Motor neuron (in vitro differentiated cells): ENCODE measurements around the gene MLX. TPM values are rescaled to one million over a fixed set of nuclear protein-coding genes. Genes with fewer than 3 reads are reported as not detected.
"Not testable (repeated sequence)": the region's sequence is repeated elsewhere in the genome, so short reads cannot be mapped to it uniquely, and the experiment has no call there.

Source experiments
- ATAC-seq, 8 experiments: fragments of 200-7000 bp; cut with Tn5 transposase; replicated peaks in 6 of 8; 2 replicates each; pipeline ENCODE4 v1.8.0; 2021; ENCODE audit warnings: mild to moderate bottlenecking in 8 of 8, moderate library complexity in 8 of 8
- H3K27ac ChIP-seq, 2 donors: fragments of 250-450 bp; sonication (Bioruptor Pico); 2 replicates each; pipeline ENCODE4 v1.9.0; 2021; ENCODE audit warnings: antibody characterized with exemption in 2 of 2, mild to moderate bottlenecking in 2 of 2, moderate library complexity in 1 of 2
- H3K4me1 ChIP-seq, 2 donors: fragments of 250-450 bp; sonication (Bioruptor Pico); replicated peaks in 1 of 2; 2 replicates each; pipeline ENCODE4 v1.6.1; 2021; ENCODE audit warnings: antibody characterized with exemption in 2 of 2, mild to moderate bottlenecking in 2 of 2, moderate library complexity in 1 of 2
- H3K4me3 ChIP-seq, 5 donors: fragments of 250-450 bp; sonication (Bioruptor Pico); 2 replicates each; pipeline ENCODE4 v1.9.0; 2021; ENCODE audit warnings: antibody characterized with exemption in 5 of 5, mild to moderate bottlenecking in 5 of 5, moderate library complexity in 4 of 5
- WGBS, 10 experiments: fragments of 450-650 bp; shearing (Covaris generic); methylation state at CpG; one replicate each; pipeline ENCODE4 v1.0.0; 2022; 5-methylcytosine and 5-hydroxymethylcytosine counted together
- in situ Hi-C, 9 experiments: fragments of 400-800 bp; cut with MboI; loops; one replicate each; pipeline ENCODE4 v1.15.0; 2021; ENCODE audit warnings: low sequenced_read_pairs in 9 of 9, low pct_unique_long_range_greater_than_20kb in 2 of 9; ENCODE audit not compliant: unreplicated experiment in 9 of 9
- total RNA-seq, 8 experiments: library from RNA; unstranded; fragments of 300-600 nt; gene quantifications; 2 replicates each; pipeline versions ENCODE4 v1.2.3 to v1.2.4, GENCODE V29; 2022

MLX gene
- total RNA-seq, 8 experiments from 2014 or later: 17.3 to 48.0 (median 25.6) TPM

- H3K4me3 ChIP-seq, in situ Hi-C loops, ATAC-seq, H3K27ac ChIP-seq, H3K4me1 ChIP-seq: not testable (repeated sequence)
- WGBS, 10 experiments: 80 to 100% (median 93%) methylated on average over 1 to 4 of the region's 4 CpGs
Observed at GRCh38 chr17:42540558-42540957, 26.3 kb upstream of the MLX start.

GRCh38 chr17:42541041-42541833 lies 25.7 kb upstream of the MLX start:
- Histone ChIP-seq H3K4me1 (peaks cover 7% of the 10 kb centered on the region in 2 donors), H3K27ac (no peak overlapping the region), H3K4me3 (no peak overlapping the region)
- in situ Hi-C loops: no loop called here
- 71 to 95% (median 88%) methylated on average over 2 to 9 of the region's 17 CpGs; no CpG with 5 or more reads in 3 of the 10 experiments for WGBS, 10 experiments
- no peak for ATAC-seq

- peak overlapping the region in 1 of 2 donors; percentile 9 for H3K27ac ChIP-seq
Observed at GRCh38 chr17:42543190-42544079, 23.5 kb upstream of the MLX start.

DNA sequence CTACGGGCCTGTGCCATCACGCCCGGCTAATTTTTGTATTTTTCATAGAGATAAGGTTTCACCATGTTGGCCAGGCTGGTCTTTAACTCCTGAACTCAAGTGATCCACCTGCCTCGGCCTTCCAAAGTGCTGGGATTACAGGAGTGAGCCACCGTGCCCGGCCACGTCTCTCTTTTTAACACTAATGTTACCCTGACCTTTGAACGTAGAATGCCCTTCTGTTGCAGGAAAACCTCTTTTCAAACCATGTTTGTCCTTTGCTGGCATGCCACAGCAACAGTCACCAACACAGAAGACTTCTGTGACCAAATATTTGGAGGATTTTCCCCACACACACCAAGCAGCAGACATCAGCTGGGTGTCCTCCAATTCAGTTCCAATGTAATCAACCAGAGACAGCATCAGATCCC lies 22.0 kb upstream of the MLX start:
- in situ Hi-C loops: no loop called here
- H3K4me1 ChIP-seq: peaks cover 8 to 9% of the 10 kb centered on the region in 2 donors
- WGBS, 10 experiments: 70 to 100% (median 87%) methylated on average over 1 to 8 of the region's 8 CpGs; no CpG with 5 or more reads in 1 of the 10 experiments
- no peak overlapping the region for H3K4me3 ChIP-seq
- ATAC-seq: no peak
- no peak overlapping the region for H3K27ac ChIP-seq

More at GRCh38 chr17:42543190-42544079, 23.5 kb upstream of the MLX start:
- Histone ChIP-seq H3K4me1 (peaks cover 0 to 3% of the 10 kb centered on the region in 2 donors), H3K4me3 (no peak overlapping the region)
- ATAC-seq: peak in 4 of 8 experiments; percentile 3 to 14 (median 10)
- in situ Hi-C loops: no loop called here
- WGBS, 10 experiments: 83 to 100% (median 96%) methylated on average over 2 to 8 of the region's 39 CpGs; no CpG with 5 or more reads in 5 of the 10 experiments

DNA sequence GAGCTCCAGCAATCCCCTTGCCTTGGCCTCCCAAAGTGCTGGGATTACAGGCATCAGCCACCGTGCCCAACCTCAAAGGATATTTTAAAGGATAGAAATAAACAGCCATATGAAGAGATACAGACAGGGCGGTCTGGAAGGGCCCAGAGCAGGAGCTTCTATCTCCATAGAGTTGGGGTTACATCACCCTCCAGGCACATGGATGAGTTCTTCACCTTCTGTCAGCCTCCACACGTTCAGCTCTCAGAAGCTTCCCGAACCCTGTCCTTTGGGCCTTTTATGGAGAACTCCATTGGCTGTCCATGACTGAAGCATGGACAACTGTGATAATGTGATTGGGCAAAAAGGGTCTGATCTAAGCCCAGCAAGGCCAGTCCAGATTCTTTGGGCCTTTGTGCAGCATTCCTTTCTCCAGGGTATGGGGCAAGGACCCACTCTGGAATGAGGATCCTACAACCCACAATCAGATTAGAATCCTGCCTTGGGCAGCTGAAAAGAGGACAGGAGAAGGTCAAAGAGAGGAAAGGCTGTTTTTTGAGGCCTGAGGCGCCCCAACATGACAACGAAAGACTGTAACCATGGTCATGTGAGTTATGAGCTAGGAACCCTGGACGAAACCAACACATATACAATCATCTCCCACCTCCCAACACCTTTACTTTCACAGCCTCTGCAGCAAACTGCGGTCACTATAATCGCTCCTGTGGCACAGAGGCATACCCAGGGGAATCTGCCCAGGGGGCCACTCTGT lies 21.0 kb upstream of the MLX start:
- peak in 3 of 8 experiments; percentile 2 to 7 (median 4) for ATAC-seq
- 60 to 80% methylated on average over 1 to 2 of the region's 9 CpGs; no CpG with 5 or more reads in 8 of the 10 experiments for WGBS, 10 experiments
- in situ Hi-C loops, H3K4me3 ChIP-seq, H3K27ac ChIP-seq, H3K4me1 ChIP-seq: not testable (repeated sequence)

DNA sequence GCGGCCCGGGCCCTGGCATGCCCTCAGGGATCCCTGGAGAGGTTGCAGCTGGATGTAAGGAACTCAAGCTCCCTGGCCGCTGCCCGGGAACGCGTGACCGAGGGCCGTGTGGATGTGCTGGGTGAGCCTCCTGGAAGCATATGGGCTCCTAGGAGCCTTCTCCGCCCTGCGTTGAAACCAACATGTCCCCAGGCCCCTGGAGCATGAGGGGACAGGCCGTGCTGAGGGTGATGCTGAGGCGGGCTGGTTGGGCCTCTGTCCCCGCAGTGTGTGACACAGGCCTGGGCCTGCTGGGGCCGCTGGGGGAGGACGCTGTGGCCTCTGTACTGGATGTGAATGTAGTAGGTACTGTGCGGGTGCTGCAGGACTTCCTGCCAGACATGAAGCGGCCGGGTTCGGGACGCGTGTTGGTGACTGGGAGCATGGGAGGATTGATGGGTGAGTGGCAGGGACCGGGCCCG lies 19.9 kb upstream of the MLX start:
- 80 to 97% (median 92%) methylated on average over 1 to 6 of the region's 23 CpGs; no CpG with 5 or more reads in 7 of the 10 experiments for WGBS, 10 experiments
- in situ Hi-C loops: no loop called here
- Histone ChIP-seq H3K27ac (no peak overlapping the region), H3K4me1 (peaks cover 8 to 9% of the 10 kb centered on the region in 2 donors), H3K4me3 (no peak overlapping the region)
- ATAC-seq: peak in 3 of 8 experiments; percentile 6 to 37 (median 12)

DNA sequence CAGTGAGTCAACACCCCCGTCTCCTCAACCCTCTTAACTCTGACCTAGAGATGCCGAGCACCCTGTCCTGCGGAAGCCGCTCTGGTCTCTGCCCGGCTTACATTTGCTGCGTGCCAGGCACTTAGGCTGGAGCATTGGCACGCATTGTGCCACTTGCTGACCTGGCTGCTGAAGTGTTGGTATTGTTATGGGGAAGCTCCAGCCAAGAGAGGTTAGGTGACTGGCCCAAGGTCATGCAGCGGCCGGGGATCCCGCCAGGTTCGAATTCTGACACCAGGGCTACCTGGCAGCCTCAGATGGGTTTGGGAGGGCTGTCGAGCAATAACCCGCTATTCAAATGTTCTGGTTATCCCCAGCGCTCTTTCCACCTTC lies 19.2 kb upstream of the MLX start:
- in situ Hi-C loops: no loop called here
- H3K27ac ChIP-seq: no peak overlapping the region
- WGBS, 10 experiments: 80 to 100% (median 100%) methylated on average over 1 to 5 of the region's 14 CpGs; no CpG with 5 or more reads in 5 of the 10 experiments
- no peak overlapping the region for H3K4me3 ChIP-seq
- no peak for ATAC-seq
- peaks cover 8 to 9% of the 10 kb centered on the region in 2 donors for H3K4me1 ChIP-seq

DNA sequence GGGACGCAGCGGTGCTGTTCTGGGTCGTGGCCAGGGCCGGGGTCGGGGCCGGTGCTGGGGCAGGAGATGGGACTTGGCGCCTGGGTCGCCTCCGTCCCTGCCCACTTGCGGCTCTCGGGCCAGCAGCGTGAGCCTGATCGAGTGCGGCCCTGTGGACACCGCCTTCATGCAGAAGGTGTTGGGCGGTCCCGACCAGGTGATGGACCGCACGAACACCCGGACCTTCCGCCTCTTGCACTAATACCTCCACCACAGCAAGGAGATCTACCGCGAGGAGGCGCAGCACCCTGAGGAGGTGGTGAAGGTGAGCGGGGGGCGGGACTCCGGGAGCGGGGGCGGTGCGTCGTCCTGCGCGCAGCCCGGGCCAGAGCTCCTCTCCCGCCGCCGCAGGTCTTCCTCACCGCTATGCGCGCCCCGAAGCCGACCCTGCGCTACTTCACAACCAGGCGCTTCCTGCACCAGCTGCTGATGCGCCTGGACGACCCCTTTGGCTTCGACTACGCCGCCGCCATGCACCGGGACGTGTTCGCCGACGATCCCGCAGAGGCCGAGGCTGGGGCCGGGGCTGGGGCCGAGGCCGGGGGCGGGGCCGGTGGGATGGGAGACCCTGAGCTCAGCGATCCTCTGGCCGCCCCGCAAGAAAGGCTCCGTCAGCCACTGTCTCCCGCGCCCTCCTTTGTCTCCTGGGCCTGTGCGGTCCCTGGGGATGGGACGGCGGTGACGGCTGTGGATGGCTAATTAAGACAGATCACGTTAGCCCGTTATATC lies 18.6 kb upstream of the MLX start:
- ATAC-seq: peak in 5 of 8 experiments; percentile 29 to 78 (median 72)

DNA sequence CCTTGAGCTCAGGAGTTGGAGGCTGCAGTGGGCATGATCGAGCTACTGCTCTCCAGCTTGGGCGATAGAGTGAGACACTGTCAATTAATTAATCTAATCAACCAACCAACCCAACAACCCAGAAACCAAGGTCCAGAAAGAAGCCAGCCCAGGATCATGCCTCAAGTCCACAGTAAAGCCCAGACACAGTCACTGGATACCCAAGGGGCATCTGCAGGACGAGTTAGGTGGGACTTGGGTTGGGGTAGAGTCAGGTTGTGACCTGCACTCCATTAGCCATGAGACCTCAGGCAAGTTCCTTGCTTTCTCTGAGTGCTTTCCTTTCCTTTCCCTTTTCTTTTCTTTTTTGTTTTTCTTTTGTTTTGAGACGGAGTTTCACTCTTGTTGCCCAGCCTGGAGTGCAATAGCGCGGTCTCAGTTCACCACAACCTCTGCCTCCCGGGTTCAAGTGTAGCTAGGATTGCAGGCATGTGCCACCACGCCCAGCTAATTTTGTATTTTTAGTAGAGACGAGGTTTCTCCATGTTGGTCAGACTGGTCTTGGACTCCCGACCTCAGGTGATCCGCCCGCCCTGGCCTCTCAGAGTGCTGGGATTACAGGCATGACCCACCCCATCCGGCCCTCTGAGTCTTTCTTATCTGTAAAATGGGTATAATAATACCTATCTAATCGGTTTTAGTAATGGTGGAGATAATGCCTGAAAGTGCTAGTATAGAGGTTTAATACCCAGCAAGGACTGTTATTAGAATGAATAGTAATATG lies 17.7 kb upstream of the MLX start:
- Histone ChIP-seq H3K4me3 (peak overlapping the region in 1 of 5 donors; percentile 23), H3K4me1 (peaks cover 18 to 19% of the 10 kb centered on the region in 2 donors), H3K27ac (peak overlapping the region; percentile 63 to 80)
- WGBS, 10 experiments: 68 to 100% (median 90%) methylated on average over 2 to 11 of the region's 14 CpGs; no CpG with 5 or more reads in 3 of the 10 experiments
- in situ Hi-C loops: no loop called here
- no peak for ATAC-seq

More for the DNA sequence above, 18.6 kb upstream of the MLX start:
- 29 to 84% (median 40%) methylated on average over 2 to 6 of the region's 74 CpGs; no CpG with 5 or more reads in 6 of the 10 experiments for WGBS, 10 experiments
- in situ Hi-C loops: no loop called here
- H3K4me3 ChIP-seq: peak overlapping the region in 3 of 5 donors; percentile 11 to 23 (median 20)
- peak overlapping the region; percentile 63 to 80 for H3K27ac ChIP-seq
- peaks cover 10 to 11% of the 10 kb centered on the region in 2 donors for H3K4me1 ChIP-seq

- WGBS, 10 experiments: no CpG with 5 or more reads among the region's 15 CpGs
Observed at GRCh38 chr17:42552736-42553135, 14.2 kb upstream of the MLX start, which contains the start of gene HSD17B1. Gene HSD17B1, plus strand, starts transcription at chr17:42552923. Its CDS starts 11 bp downstream, at chr17:42552934.

More at GRCh38 chr17:42552736-42553135, 14.2 kb upstream of the MLX start, which contains the start of gene HSD17B1:
- peak within 1 kb of the TSS; percentile 46 to 55 (median 51) for H3K4me3 ChIP-seq
- in situ Hi-C loops, ATAC-seq: not testable (repeated sequence)
- H3K4me1 ChIP-seq: peaks cover 23 to 24% of the 10 kb centered on the region in 2 donors
- H3K27ac ChIP-seq: peak within 1 kb of the TSS in 1 of 2 donors; percentile 55
